ENCODE data around the gene FAM114A2. TPM values are rescaled to one million over a fixed set of nuclear protein-coding genes. Genes with fewer than 3 reads are reported as not detected.
A peak's percentile ranks its signal among the peaks of the same experiment; 100 is the strongest.

Gene FAM114A2
- total RNA-seq, 1 donor from 2014 or later = 30.5 TPM

GRCh38 chr5:153972240-153972639 is 66.5 kb downstream of the FAM114A2 start:
- intact Hi-C loops (cut with micrococcal nuclease) = loop anchor here (10.0 kb wide), 1 partner anchor 643 kb away; no protein-coding TSS in a partner anchor
- Mint-ChIP-seq H3K27me3 (peaks cover 7% of the 10 kb centered on the region), H3K9me3 (no peaks in the 10 kb centered on the region), H3K4me1 (no peaks in the 10 kb centered on the region), H3K27ac (no peak overlapping the region), H3K4me3 (no peak overlapping the region), H3K36me3 (ENCODE audit: low read depth) (no peaks in the 10 kb centered on the region)
- POLR2A ChIA-PET = no interaction called here
- DNase-seq (no peak), ATAC-seq (ENCODE audit: low read depth) (no peak)
- TF ChIP-seq CTCF (IDR thresholded peaks at IDR 0.05) = no peak
- CTCF ChIA-PET = no interaction called here

GRCh38 chr5:153970496-153970895 is 68.2 kb downstream of the FAM114A2 start:
- Mint-ChIP-seq H3K27ac (no peak overlapping the region), H3K27me3 (peaks cover 8% of the 10 kb centered on the region), H3K4me3 (no peak overlapping the region), H3K36me3 (ENCODE audit: low read depth) (no peaks in the 10 kb centered on the region), H3K4me1 (no peaks in the 10 kb centered on the region), H3K9me3 (no peaks in the 10 kb centered on the region)
- no peak for ATAC-seq (ENCODE audit: low read depth)
- DNase-seq = no peak
- no peak for TF ChIP-seq CTCF (IDR thresholded peaks at IDR 0.05)
- intact Hi-C loops (cut with micrococcal nuclease) = loop anchor here (10.0 kb wide), 1 partner anchor 644 kb away; no protein-coding TSS in a partner anchor
- CTCF ChIA-PET = no interaction called here
- POLR2A ChIA-PET = no interaction called here

GRCh38 chr5:153969563-153969895 is 69.2 kb downstream of the FAM114A2 start:
- ATAC-seq (ENCODE audit: low read depth) (no peak), DNase-seq (no peak)
- ChIA-PET POLR2A (no interaction called here), CTCF (no interaction called here)
- no peak overlapping the region for H3K27ac Mint-ChIP-seq
- no peaks in the 10 kb centered on the region for H3K9me3 Mint-ChIP-seq
- H3K36me3 Mint-ChIP-seq (ENCODE audit: low read depth) = no peaks in the 10 kb centered on the region
- peaks cover 8% of the 10 kb centered on the region for H3K27me3 Mint-ChIP-seq
- no peak for TF ChIP-seq CTCF (IDR thresholded peaks at IDR 0.05)
- no peak overlapping the region for H3K4me3 Mint-ChIP-seq
- intact Hi-C loops (cut with micrococcal nuclease) = no loop called here
- H3K4me1 Mint-ChIP-seq = no peaks in the 10 kb centered on the region

GRCh38 chr5:153968761-153969562 is 69.7 kb downstream of the FAM114A2 start:
- ATAC-seq (ENCODE audit: low read depth) = no peak
- Mint-ChIP-seq H3K27me3 (peaks cover 8% of the 10 kb centered on the region), H3K4me1 (no peaks in the 10 kb centered on the region), H3K36me3 (ENCODE audit: low read depth) (no peaks in the 10 kb centered on the region), H3K4me3 (no peak overlapping the region), H3K9me3 (no peaks in the 10 kb centered on the region), H3K27ac (no peak overlapping the region)
- ChIA-PET CTCF (no interaction called here), POLR2A (no interaction called here)
- no peak for DNase-seq
- intact Hi-C loops (cut with micrococcal nuclease) = no loop called here
- no peak for TF ChIP-seq CTCF (IDR thresholded peaks at IDR 0.05)

GRCh38 chr5:153964880-153965645 is 73.6 kb downstream of the FAM114A2 start:
- Mint-ChIP-seq H3K27me3 (peaks cover 8% of the 10 kb centered on the region), H3K27ac (no peak overlapping the region), H3K9me3 (no peaks in the 10 kb centered on the region), H3K4me3 (no peak overlapping the region), H3K4me1 (no peaks in the 10 kb centered on the region), H3K36me3 (ENCODE audit: low read depth) (no peaks in the 10 kb centered on the region)
- CTCF ChIA-PET = interaction anchor here (0.7 to 2.3 kb wide), 6 partner anchors 9 to 1432 kb away, joined by 3 to 16 read pairs (median 6); no protein-coding TSS in a partner anchor
- intact Hi-C loops (cut with micrococcal nuclease) = no loop called here
- ATAC-seq (ENCODE audit: low read depth) (peak; percentile 34), DNase-seq (no peak)
- no peak for TF ChIP-seq CTCF (IDR thresholded peaks at IDR 0.05)
- POLR2A ChIA-PET = no interaction called here
